ENCODE results near the gene C1orf159. TPM values are rescaled to one million over a fixed set of nuclear protein-coding genes. Genes with fewer than 3 reads are reported as not detected.

The C1orf159 gene
- total RNA-seq, 1 donor from 2014 or later, result 20.2 TPM

- TF ChIP-seq CTCF (conservative IDR thresholded peaks at IDR 0.05; ENCODE audit: low read depth, low read length), result no peak
- H3K4me3 ChIP-seq (ENCODE audit: low read depth, low read length), result no peak overlapping the region
- DNase-seq (ENCODE audit: low read depth), result no peak
Observed at GRCh38 chr1:1125945-1126344, 10.1 kb upstream of the C1orf159 start.

- TF ChIP-seq CTCF (conservative IDR thresholded peaks at IDR 0.05; ENCODE audit: low read depth, low read length), result no peak
- no peak overlapping the region for H3K4me3 ChIP-seq (ENCODE audit: low read depth, low read length)
- DNase-seq (ENCODE audit: low read depth), result no peak
Observed at GRCh38 chr1:1124786-1125642, 9.1 kb upstream of the C1orf159 start.

- H3K4me3 ChIP-seq (ENCODE audit: low read depth, low read length), result no peak overlapping the region
- TF ChIP-seq CTCF (conservative IDR thresholded peaks at IDR 0.05; ENCODE audit: low read depth, low read length), result no peak
Observed at GRCh38 chr1:1124508-1124785, 8.6 kb upstream of the C1orf159 start.

DNA sequence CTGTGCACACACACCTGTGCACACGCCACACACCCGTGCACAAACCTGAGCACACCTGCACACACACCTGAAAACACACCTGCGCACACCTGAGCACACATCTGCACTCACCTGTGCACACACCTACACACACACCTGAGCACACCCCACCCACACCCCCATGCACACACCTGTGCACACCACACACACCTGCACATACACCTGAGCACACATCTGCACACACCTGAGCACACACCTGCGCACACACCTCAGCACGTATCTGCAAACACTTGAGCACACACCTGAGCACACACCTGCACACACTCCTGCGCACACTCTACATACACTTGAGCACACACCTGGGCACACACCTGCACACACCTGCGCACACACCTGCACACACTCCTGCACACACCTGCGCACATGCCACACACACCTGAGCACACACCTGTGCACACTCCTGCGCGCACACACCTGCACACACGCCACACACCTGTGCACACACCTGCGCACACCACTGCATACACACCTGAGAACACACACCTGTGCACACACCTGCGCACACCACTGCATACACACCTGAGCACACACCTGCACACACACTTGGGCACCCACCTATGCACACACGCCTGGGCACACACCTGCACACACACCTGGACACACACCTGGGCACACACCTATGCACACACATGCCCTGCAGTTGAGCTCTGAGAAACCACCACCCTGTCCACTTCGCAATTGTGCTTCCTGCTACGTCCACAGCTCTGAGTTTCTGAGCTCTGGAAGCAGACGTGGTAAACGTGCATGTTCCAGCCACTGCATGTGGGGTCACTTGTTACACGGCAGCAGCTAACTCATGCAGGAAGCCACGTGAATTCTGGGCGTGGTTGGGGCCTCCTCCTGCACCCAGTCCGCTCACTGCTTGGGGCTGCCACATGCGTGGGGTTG lies 8.0 kb upstream of the C1orf159 start:
- no peak overlapping the region for H3K4me3 ChIP-seq (ENCODE audit: low read depth, low read length)
- TF ChIP-seq CTCF (conservative IDR thresholded peaks at IDR 0.05; ENCODE audit: low read depth, low read length), result no peak
- no peak for DNase-seq (ENCODE audit: low read depth)

More at GRCh38 chr1:1124508-1124785, 8.6 kb upstream of the C1orf159 start:
- no peak for DNase-seq (ENCODE audit: low read depth)

DNA sequence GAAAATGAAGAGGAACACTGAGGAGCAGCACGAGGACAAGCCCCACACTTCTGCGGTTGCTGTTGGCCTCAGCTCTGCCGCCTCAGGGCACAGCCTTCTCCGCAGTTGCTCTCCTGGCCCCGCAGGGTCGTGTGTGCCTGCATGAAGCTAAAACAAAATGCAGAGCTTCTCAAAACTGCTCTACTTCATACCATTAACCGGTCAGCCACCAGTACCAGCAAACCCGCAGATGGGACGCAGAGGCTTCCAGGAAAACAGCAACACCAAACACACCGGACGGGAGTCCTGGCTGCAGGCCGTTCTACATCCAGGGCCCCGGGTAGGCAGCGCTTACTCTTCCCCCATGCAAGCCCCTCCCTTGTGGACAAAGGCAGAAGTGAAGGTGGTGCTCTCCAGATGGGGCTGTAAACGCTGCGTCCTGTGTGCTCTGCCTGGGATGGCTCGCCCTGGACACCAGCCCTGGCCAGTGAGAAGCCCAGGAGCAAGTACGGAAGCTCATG lies 7.1 kb upstream of the C1orf159 start:
- no peak for TF ChIP-seq CTCF (conservative IDR thresholded peaks at IDR 0.05; ENCODE audit: low read depth, low read length)
- DNase-seq (ENCODE audit: low read depth), result no peak
- H3K4me3 ChIP-seq (ENCODE audit: low read depth, low read length), result no peak overlapping the region

DNA sequence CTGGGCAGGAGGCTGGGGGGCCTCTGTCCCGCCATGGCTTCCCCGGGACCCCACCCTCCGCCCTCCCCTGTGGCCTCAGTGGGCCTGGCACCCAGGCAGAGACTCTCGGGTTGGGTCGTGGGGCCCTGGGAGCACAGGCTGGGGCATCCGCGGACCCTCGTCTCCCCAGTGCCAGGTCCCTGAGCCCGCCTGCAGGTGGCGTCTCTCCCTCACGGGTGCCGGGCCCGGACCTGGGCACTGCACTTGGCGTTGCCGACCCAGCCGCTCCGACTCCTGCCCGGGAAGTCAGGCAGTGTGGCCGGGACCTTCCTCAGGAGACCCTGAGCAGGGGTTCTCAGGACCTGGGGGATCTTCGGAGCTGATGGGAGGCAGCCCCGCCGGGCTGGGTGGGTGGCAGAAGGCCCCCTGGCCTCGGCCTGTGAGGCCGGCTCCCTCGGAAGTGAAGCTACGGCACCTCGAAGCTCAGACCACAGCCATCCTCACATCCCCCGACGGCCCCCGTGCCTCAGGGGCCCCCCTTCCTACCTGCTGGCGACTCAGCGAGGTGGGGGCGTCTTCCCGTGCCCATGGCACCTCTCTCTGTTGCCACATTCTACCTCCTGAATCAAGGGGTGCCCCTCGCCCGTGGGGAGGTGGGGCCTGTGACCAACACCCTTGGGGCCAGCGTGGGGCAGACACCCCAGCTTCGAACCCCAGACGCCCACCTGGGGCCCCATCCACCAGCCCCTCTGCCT lies 6.4 kb upstream of the C1orf159 start:
- no peak for DNase-seq (ENCODE audit: low read depth)
- peak overlapping the region; percentile 34 for H3K4me3 ChIP-seq (ENCODE audit: low read depth, low read length)
- TF ChIP-seq CTCF (conservative IDR thresholded peaks at IDR 0.05; ENCODE audit: low read depth, low read length), result peak; percentile 82
